GM20431 (cell line): ENCODE data around the gene ERC2.

Experiments used
- in situ Hi-C: fragments of 300-500 bp; cut with MseI, MboI; formaldehyde crosslinking; loops from one replicate; pipeline ENCODE4 v1.15.0; 2020; ENCODE audit warnings: low sequenced_read_pairs; ENCODE audit not compliant: unreplicated experiment

The ERC2 gene

DNA sequence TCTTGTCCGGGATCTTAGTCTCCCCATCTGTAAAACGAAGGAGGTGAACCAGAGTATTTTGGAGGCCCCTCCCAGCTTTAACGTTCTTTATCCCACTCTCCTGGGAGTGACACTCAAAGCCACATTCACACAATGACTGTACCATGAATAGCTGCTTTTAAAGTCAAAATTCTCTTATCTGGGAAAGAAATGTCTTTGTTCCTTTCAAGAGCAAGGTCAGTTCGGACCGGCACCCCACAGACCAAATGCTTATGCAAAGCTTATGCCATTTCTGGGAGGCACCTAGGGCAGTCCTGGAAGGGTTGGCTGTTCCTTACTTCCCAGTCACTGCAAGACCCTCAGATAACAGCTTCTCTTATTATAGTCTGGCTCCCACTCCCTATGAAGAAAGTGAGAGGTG, 927.7 kb downstream of the ERC2 start:
- in situ Hi-C loops = no loop called here

DNA sequence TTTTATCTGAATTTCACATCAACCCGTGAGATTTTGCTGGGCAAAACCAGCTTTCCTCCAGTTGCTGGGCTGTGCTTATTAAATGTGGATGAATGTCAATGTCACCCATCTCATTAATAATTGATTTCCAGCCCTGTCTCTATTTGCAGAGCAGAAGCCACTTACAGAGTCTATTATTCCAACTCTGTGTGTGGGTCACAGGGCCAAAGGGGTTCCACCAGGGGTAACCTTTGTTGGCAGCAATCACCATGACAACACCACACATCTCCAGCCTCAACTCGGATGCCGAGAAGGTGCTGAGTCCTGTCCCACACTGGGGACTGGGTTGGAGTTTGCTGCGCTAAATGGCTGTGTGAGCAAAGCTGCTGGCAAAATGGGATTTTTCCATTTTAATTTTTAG, 930.1 kb downstream of the ERC2 start:
- in situ Hi-C loops = no loop called here

DNA sequence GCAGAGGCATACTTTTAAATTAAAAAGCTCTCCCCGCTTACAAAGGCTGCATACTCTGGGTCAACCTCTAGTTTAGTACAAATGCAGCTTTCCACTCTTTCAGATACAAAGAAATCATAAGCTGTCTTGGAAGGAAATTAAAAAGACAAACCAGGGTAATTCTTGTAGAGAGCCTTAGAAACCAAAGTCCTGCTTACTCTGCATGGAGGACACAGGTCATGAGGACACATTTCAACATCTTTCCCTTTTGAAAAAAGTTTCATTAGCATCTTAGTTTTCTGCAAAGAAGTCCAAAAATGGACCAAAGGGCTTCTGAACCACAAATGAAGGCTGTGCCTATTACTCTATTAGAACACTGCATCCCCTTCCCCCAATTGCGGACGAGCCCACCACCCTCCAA, 930.7 kb downstream of the ERC2 start:
- in situ Hi-C loops = no loop called here

DNA sequence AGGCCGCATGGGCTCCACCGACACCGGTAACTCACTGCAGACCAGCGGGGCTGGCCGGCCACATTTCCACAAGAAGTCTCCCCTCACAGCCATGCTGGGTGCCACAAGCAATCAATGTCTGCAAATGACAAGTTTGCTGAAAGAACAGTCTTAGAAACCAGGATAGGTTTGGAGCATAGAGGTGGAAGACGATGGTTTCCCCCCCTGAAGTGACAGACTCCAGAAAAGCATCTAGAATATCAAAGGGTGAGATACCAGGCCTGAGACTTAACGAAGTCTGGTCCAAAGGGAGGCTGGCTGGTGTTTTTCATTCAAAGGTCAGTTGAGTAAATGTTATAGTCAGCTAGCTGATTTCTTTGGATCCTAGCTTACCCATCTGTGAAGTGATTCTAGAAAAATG, 931.1 kb downstream of the ERC2 start:
- in situ Hi-C loops = no loop called here

DNA sequence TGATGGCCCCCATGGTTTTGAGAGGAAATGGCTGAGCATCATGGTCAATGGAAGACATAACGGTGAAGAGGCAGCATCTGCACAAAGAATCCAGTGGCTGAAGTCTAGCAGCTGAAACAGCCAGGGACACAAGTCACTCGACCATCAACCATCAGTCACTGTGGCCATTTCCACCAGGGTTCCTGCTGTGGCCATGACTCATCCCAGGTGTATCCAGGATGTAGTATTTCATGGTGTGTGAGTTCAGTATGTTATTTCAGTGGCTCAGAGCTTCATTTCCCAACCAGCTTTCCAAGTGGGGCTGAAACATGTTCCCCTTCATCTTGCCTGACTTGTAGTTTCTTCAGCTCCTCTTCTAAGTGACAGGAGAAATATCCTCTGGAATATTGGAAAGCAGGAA, 933.4 kb downstream of the ERC2 start:
- in situ Hi-C loops = no loop called here

DNA sequence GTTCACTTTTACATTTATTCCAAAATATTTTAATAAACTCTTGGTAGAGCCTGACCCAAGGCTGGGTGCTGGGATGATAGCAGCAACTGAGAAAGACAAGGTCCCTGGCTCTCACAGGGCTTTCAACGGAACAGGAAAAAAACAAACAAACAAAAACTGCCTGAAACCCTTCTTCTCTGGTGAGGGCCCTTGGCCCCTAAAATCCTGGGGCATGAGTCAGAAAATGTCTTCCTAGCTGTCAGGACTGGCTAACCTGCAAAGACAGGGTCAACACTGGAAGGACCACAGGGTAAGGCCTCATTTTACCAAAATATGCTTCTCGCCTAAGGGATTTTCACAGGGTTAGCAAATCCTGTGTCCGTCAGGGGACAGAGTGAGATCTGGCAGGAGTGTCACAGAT, 935.5 kb downstream of the ERC2 start:
- in situ Hi-C loops = no loop called here

DNA sequence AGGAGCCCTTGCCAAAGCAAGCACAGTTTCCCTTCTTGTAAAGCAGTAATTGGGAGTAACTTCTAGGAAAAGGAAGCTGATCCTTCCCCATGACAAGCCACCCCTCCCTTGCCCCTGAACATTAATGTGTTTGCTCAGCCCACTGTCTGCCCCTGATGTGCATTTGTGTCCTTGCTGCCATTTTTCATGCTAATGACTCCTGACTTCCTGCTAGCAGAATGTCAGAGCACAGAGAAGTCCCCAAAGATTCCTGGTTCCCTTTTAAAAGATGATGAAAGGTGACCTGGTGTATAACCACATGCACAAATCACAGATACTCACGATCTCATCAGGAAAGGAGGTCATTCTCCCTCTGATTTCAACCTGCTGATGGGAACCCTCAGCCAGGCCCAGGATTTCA, 936.9 kb downstream of the ERC2 start:
- in situ Hi-C loops = no loop called here

DNA sequence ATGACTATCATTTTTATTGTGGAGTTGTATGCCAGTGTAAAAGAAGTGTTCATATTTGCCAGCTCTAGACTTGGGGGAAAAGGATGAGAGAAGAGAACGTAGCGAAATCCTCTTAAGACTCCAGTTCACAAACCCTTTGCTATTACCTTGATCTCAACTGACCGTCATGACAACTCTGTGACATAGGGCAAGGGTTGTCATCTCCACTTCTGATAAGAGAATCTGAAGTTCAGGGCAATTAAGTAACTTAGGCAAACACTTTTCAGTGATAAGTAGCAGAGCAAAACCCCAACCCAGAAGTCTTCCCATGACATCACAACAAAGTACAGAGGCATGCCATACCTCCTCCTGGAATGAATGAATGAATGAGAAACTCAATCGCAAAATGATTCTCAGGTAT, 940.9 kb downstream of the ERC2 start:
- in situ Hi-C loops = no loop called here

DNA sequence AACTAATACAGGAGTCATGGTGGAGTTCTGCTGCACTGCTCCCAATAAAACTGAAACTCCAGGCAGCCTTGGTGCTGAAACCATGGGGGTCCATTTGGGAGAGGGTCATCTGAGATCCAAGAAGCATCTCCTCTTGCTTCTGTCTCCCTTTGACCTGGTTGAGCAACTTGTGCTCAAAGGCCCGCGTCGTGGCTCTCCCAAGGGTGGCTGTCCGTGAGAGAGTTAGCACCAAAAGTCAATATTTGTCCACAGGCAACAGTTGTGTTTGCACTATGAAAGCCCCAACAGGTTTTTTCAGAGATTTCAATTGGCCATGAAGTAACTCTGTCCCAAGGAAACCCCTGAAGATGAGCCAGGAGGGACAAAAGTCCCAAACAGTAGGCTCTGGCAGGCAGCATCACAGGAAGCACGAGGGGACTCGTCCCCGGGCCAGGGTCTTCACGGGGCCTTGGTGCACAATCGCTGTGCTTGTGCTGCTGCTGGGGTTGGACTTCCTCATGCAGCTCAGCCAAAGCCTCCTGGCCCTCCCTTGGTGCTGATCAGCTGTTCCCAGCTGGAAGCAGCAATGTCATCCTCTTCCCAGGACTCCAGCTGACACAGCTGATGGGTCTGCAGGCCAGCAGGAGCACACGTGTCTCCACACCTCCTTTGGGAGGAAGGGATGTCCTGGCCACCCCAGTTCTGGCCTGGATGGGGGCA, 941.8 kb downstream of the ERC2 start:
- in situ Hi-C loops = no loop called here

DNA sequence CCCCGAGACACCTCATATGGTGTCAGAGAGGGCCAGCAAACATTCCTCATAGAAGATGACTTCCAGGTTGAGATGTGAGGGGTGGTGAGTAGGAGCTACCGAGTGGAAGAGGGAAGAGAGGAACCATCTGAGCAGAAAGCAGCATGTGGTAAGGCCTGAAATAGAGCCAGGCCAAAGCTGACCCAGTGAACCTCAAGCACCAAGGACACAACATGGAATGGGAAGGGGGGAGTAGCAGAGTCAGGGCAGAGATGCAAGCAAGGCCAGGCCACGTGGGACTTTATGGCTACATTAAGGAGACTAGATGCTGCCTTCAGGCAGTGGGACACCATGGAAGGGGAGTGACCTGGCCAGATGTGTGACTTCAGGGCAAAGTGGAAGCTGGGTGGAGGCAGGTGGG, 942.8 kb downstream of the ERC2 start:
- in situ Hi-C loops = no loop called here

DNA sequence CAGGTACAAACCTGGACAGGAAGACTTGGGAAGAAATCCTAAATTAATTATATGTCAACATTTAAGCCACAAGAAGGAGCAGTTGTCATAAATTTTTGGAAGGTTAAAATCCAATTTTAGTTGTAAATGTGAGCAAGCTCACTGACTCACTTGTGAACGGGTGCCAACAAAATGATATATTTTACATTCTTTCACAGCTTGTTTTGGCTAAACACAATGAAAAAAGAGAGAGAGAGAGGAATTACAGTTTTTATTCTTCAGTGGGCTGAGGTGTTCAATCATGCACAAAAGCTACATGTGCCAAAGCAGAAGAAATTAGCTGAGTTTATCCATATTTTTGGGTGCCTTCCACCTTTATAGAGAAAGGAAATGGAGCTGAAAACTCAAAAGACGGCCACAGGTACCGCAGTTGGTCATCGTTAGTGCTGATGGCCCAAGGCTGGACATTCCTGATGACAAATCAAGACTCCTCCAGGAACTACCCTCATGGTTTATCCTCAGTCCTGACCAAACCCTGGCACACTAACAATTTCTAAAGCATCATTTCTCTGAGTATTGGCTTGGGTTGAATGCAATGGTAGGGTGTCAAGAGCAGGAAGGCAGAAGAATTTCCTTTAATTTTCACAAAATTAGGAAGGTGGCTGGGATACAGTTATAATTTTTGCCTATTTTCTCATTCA, 943.6 kb downstream of the ERC2 start:
- in situ Hi-C loops = no loop called here

DNA sequence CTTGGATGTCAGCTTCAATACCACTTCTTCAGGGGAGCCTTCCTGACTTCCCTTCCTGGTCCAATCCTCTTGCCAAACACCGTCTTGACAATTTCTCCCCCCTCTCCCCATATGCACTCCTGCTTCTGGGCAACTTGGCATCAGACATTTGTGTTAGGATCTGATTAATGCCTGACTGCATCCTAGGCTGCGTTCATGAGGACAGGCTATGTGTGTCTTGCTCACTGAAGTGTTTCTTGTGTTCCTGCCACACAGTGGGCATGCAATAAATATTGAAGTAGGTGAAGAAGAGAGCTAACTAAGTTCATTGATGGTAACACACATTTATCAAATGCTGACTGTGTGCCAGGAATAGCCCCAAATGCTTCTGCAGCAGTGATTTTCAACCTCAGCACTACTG, 944.8 kb downstream of the ERC2 start:
- in situ Hi-C loops = no loop called here

DNA sequence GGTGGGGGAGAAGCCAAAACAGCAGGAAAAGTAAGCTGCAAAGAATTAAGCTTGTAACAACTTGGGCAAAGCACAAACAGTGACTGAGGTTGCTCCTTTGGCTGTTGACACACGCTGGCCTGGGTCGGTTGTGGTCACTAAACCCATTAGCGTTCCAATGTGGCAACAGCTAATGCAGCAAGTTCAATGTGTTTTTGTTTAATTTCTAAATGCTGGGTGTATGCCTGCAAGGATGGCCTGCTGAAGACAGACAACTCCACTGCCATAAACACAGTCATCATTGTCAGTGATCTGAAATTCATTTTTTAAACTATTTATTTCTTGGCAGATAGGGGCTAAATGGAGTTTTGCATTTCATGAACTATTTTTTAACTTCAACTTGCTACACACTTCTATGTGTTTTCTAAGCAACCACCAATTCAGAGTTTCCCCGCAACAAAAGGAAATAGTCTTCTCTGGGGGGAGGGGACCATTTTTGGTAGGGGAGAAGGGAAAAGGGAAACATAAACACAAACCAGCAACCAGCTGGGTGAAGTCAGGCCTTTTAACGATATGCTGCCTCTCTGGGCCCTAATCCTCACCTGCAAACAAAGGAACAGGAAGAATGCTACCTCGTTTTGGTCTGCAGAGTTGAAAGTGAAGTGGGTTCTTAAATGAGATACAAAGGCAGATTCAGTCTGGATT, 946.4 kb downstream of the ERC2 start:
- in situ Hi-C loops = no loop called here

DNA sequence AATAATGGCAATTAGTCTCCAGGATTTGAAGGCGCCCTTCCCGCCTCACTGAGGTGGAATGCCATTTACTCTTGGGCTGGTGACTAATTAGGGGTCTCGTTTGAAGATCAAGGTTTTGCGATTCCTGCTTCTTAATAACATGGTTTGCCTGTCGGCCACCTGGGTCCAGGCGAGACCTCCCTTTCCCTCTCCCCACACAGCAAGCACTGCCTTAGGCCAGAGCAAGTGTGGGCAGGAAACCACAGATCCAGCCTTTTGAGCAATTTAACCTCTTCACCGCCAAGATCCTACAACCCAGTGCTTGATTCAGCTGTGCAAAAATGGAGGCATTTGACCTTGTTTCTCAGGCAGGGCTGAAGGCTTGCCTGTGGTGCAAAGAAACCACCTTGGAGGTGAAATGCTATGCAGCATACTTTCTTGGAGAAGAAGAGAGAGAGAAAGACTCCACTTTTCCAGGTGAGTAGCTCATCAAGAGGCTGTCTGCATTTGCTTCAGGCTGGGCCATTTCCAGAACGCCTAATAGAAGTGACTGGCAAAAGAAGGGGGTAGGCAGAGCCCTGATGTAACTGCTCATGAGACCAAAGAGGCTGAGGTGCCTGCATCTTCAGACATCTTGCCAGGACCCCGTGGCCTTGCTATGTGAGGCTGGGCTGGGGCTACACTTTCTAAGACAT, 947.1 kb downstream of the ERC2 start:
- in situ Hi-C loops = no loop called here

DNA sequence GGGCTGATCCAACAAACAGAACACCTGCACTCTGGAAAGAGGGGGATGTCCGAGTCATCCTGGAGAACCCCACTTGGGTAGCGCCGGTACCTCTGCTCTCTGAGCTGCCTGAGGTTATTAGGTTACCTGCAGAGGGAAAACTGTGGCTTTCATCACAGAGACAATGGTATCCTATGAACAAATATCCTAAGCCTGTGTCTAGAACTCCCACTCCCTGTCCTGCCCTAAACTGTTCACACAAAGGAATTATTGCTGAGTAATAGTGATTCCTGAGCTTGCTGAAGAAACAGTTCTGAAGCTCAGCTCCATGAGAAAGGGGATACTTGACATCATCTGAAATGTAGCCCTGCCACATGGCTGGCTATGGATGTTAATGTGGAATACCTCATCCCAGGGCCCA, 949.2 kb downstream of the ERC2 start:
- in situ Hi-C loops = no loop called here

DNA sequence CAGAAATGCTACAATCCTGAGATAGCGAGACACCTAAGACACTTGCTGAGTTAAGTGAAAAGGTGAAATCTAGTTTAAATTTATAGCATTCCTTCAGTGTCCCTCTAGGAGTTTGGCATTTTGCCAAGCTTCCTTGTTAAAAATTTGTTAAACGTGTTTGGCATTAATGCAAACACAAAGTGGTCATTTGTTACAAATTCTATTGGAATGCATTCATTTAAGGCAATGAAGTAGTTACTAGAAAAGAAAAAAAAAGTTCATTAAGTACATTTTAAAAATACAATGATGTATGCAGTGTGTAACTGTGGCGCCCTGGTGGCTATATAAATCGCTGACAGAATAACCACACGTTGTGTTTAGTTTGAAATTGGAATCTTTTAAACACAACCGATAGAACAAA, 949.8 kb downstream of the ERC2 start:
- in situ Hi-C loops = no loop called here

DNA sequence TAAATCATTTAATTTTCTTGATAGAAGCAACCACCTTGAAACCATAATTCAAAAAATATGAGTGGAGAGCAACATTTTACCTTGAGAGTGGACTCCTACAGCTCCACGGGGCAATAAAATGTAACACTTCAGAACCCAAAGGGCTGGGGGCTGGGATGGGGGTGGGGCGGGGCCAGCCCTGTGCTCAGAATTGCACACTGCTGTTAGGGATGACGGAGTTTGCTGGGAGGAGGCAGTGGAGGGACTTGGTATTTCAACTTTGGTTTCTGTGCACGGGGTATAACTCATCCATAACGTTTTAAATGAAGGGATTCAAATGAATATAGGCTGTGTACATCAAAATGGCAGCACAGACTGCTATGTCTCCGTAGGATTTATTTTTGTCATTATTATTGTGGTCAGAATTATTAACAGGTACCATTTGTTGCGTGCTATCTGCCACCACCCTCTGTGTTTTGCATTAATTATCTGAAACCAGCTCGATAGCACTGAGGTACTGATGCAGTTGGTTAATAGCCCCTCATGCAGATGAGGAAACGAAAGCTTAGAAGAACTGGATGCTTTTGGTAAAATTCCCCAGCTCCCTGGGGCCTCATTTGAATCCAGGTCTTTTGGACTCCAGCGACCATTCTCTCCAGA, 951.8 kb downstream of the ERC2 start:
- in situ Hi-C loops = no loop called here

DNA sequence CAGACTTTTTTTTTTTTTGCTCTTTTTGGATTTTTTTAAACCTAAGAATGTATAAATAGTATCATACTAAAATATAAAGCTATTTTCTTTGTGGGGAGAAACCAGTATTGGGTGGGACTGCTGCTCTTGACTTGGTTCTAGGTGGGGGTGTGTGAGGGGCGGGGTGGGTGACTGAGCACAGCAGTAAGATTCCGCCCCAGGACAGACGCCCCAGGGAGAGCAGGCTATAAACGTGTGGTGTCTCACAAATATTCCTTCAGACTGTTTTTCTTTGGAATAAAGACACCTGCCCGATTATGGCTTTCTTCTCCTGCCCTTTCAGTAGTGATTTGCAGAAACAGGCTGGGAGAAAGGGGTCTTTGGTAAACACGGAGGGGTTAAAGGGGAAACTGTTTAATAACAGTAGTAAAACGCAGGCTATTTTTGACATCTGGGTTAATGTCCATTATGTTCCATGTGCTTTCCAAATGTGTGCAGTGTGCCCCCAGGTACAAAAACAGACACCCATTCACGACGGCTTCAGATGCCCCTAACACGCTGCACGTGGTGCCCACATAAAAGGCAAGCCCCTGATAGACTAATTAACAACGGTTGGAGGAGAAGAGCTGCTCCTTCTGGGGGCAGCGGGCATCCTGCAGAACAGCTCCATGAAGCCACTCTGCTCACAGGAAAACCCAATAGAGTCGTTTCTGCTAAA, 952.6 kb downstream of the ERC2 start:
- in situ Hi-C loops = no loop called here

DNA sequence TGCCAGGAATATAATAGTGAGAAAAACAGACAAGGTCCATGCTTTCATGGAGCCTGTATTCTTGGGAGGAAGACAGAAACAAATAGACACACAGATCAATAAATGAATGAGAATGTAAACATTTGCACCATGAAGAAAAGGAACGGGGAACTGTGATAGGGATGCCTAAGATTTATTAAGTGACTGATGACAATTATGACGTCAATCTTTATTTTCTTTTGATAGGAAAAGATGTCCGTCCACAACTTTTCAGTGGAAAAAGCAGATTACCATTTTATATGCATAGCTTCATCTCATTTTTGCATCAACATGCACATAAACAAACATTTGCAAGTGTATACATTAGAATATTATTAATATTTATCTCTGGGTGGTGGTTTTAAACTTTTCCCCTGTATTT, 953.3 kb downstream of the ERC2 start:
- in situ Hi-C loops = no loop called here
